Measurements from ENCODE around the gene MGRN1. TPM values are rescaled to one million over a fixed set of nuclear protein-coding genes. Genes with fewer than 3 reads are reported as not detected.

Gene MGRN1
- total and polyA plus RNA-seq, 2 of the 13 experiments (the other 11 are each of a cell fraction or from before 2014, with no cell fraction given): 11.9 to 12.6 TPM

- TF ChIP-seq BRCA1 (CRISPR knock-in tag; IDR thresholded peaks at IDR 0.05): no peak
- TF ChIP-seq AGO2 (optimal IDR thresholded peaks at IDR 0.05; ENCODE audit: low read depth, low read length): peak; percentile 76
- 0 out of 2 replicates have a peak, but pooled peaks have one; percentile 16 for TF ChIP-seq ZFY (CRISPR knock-in tag; IDR thresholded peaks at IDR 0.05)
- no peak for TF ChIP-seq CEBPZ (IDR thresholded peaks at IDR 0.05; ENCODE audit: low read length)
- TF ChIP-seq CHCHD3 (CRISPR knock-in tag; IDR thresholded peaks at IDR 0.05): no peak
- no peak for TF ChIP-seq PRDM10 (CRISPR knock-in tag; IDR thresholded peaks at IDR 0.05; ENCODE audit: low read depth)
- TF ChIP-seq RBFOX2 (IDR thresholded peaks at IDR 0.05; ENCODE audit: low read depth, low read length): peak; percentile 60
- ChIA-PET CTCF (ENCODE audit: low intra/inter-chr PET ratio, low total read pairs) (no interaction called here), POLR2A (interaction anchor here (1.3 to 1.7 kb wide), 2 partner anchors 38 to 80 kb away, joined by 3 to 6 read pairs; partner anchors contain the start of genes ANKS3 and DNAAF8)
- no TSS peak for BruUV-seq (replicated peaks)
- H3K9me3 ChIP-seq (ENCODE audit: low read length): no peaks in the 10 kb centered on the region
- H3K4me3 ChIP-seq (replicated peaks in 1 of 3; ENCODE audit: insufficient read depth in 1 of 3, low read depth in 2 of 3, low read length in 3 of 3): no peak overlapping the region
- no peak for DNase-seq (ENCODE audit: low spot score)
- no peak overlapping the region for H3K27ac ChIP-seq (ENCODE audit: extremely low read length, insufficient read depth, low read length)
- H3K36me3 ChIP-seq (replicated peaks in 1 of 2; ENCODE audit: control insufficient read depth in 1 of 2, insufficient read depth in 2 of 2, low read length in 2 of 2): peaks cover 23 to 45% of the 10 kb centered on the region in 2 experiments
- H3K4me1 ChIP-seq (ENCODE audit: insufficient read depth, low read length): peaks cover 38% of the 10 kb centered on the region
- H3K79me2 ChIP-seq (ENCODE audit: insufficient read depth, low read length): peaks cover 3% of the 10 kb centered on the region
- 93% methylated on average over 11 of the region's 19 CpGs for WGBS (ENCODE audit: low lambda C conversion rate)
- no peaks in the 10 kb centered on the region for H3K27me3 ChIP-seq (ENCODE audit: control insufficient read depth in 1 of 2, insufficient read depth in 2 of 2, low read length in 2 of 2)
- no peak for FAIRE-seq
- intact Hi-C loops (cut with micrococcal nuclease; ENCODE audit: unreplicated experiment): no loop called here
- no peak overlapping the region for H3K4me2 ChIP-seq (ENCODE audit: low read depth, low read length)
- no peaks in the 10 kb centered on the region for H4K20me1 ChIP-seq (ENCODE audit: insufficient read depth, low read length)
- no peak overlapping the region for H2AFZ ChIP-seq (ENCODE audit: low read length)
- no peak overlapping the region for H3K9ac ChIP-seq (ENCODE audit: insufficient read depth, low read depth, low read length)
- no peak for ATAC-seq
- in situ Hi-C loops (cut with HindIII; ENCODE audit: extremely low pct_ligation_motif_present, low pct_unique_long_range_greater_than_20kb): no loop called here
These were observed 71.7 kb downstream of the MGRN1 start for GRCh38 chr16:4696172-4696904.

Measured in HepG2 (cell line).